Stimulated activated CD8-positive, alpha-beta memory T cell treated with anti-CD3 and anti-CD28 coated beads, Interleukin-4, amount 100 ng/mL, for 48 hours (primary cell): ENCODE results near the gene SCMH1.
"Not testable (repeated sequence)": the region's sequence is repeated elsewhere in the genome, so short reads cannot be mapped to it uniquely, and the experiment has no call there.

ENCODE experiments used
- DNase-seq: peaks from one replicate; pipeline ENCODE4 v3.0.0-alpha.2; 2020

SCMH1 gene

GRCh38 chr1:41144285-41144684, 97.8 kb downstream of the SCMH1 start:
- DNase-seq, result no peak

GRCh38 chr1:41138549-41138948, 103.6 kb downstream of the SCMH1 start:
- DNase-seq, result no peak

GRCh38 chr1:41135196-41135947, 106.7 kb downstream of the SCMH1 start:
- DNase-seq, result no peak

- DNase-seq, result not testable (repeated sequence)
Observed at GRCh38 chr1:41134325-41134724, 107.8 kb downstream of the SCMH1 start.

GRCh38 chr1:41122851-41123518, 119.1 kb downstream of the SCMH1 start:
- no peak for DNase-seq

- DNase-seq, result no peak
Observed at GRCh38 chr1:41122148-41122547, 120.0 kb downstream of the SCMH1 start.

GRCh38 chr1:41118645-41119044, 123.5 kb downstream of the SCMH1 start:
- no peak for DNase-seq

GRCh38 chr1:41117241-41117640, 124.9 kb downstream of the SCMH1 start:
- not testable (repeated sequence) for DNase-seq

GRCh38 chr1:41110736-41111135, 131.4 kb downstream of the SCMH1 start:
- no peak for DNase-seq

GRCh38 chr1:41110286-41110685, 131.8 kb downstream of the SCMH1 start:
- no peak for DNase-seq

GRCh38 chr1:41109310-41110197, 132.6 kb downstream of the SCMH1 start:
- DNase-seq, result no peak

- no peak for DNase-seq
Observed at GRCh38 chr1:41108696-41109275, 133.3 kb downstream of the SCMH1 start.

GRCh38 chr1:41103766-41104165, 138.3 kb downstream of the SCMH1 start:
- no peak for DNase-seq

- DNase-seq, result no peak
Observed at GRCh38 chr1:41102653-41103052, 139.5 kb downstream of the SCMH1 start.

GRCh38 chr1:41101950-41102607, 140.0 kb downstream of the SCMH1 start:
- DNase-seq, result no peak

GRCh38 chr1:41101076-41101475, 141.0 kb downstream of the SCMH1 start:
- no peak for DNase-seq

- DNase-seq, result no peak
Observed at GRCh38 chr1:41100170-41100569, 141.9 kb downstream of the SCMH1 start.

- no peak for DNase-seq
Observed at GRCh38 chr1:41098730-41099460, 143.2 kb downstream of the SCMH1 start.

GRCh38 chr1:41097105-41097504, 145.0 kb downstream of the SCMH1 start:
- DNase-seq, result no peak

GRCh38 chr1:41093826-41094225, 148.3 kb downstream of the SCMH1 start:
- no peak for DNase-seq

GRCh38 chr1:41086921-41087320, 155.2 kb downstream of the SCMH1 start:
- DNase-seq, result no peak

- DNase-seq, result no peak
Observed at GRCh38 chr1:41078616-41079015, 163.5 kb downstream of the SCMH1 start.
